Spleen (tissue), 11 donors: Measurements from ENCODE around the gene CSGALNACT2. TPM values are rescaled to one million over a fixed set of nuclear protein-coding genes. Genes with fewer than 3 reads are reported as not detected.
A peak's percentile ranks its signal among the peaks of the same experiment; 100 is the strongest.

ENCODE experiments used
- DNase-seq: peaks from one replicate; pipeline ENCODE4 v3.0.0-alpha.2; 2020
- H3K27ac ChIP-seq, 8 donors: fragments of 200-600 bp; sonication (generic) in 7 of 8; 1 replicate in 4 of 8; 2 replicates in 4 of 8; pipeline versions ENCODE4 v1.5.0 to v1.8.0; 2016 to 2021; ENCODE audit warnings: inconsistent platforms in 4 of 8, mild to moderate bottlenecking in 4 of 8, moderate library complexity in 1 of 8
- H3K27me3 ChIP-seq, 7 donors: fragments of 200-600 bp; sonication (generic) in 6 of 7; replicated peaks in 1 of 7; 1 replicate in 4 of 7; 2 replicates in 3 of 7; pipeline versions ENCODE4 v1.5.0 to v1.8.0; 2016 to 2021; ENCODE audit warnings: inconsistent platforms in 3 of 7, mild to moderate bottlenecking in 1 of 7
- H3K36me3 ChIP-seq, 6 donors: fragments of 200-600 bp; sonication (generic) in 5 of 6; 1 replicate in 4 of 6; 2 replicates in 2 of 6; pipeline versions ENCODE4 v1.5.0 to v1.8.0; 2016 to 2021; ENCODE audit warnings: inconsistent platforms in 2 of 6
- H3K4me1 ChIP-seq, 6 donors: fragments of 200-600 bp; sonication (generic) in 5 of 6; 1 replicate in 3 of 6; 2 replicates in 3 of 6; pipeline versions ENCODE4 v1.5.0 to v1.8.0; 2016 to 2021; ENCODE audit warnings: inconsistent platforms in 3 of 6
- H3K4me3 ChIP-seq, 8 donors: fragments of 200-600 bp; sonication (generic) in 7 of 8; 1 replicate in 4 of 8; 2 replicates in 4 of 8; pipeline versions ENCODE4 v1.5.0 to v1.8.0; 2016 to 2021; ENCODE audit warnings: inconsistent platforms in 4 of 8, mild to moderate bottlenecking in 4 of 8, moderate library complexity in 2 of 8
- H3K9me3 ChIP-seq, 8 donors: fragments of 200-600 bp; sonication (generic) in 7 of 8; 1 replicate in 4 of 8; 2 replicates in 4 of 8; pipeline versions ENCODE4 v1.5.0 to v1.8.0; 2016 to 2021; ENCODE audit warnings: inconsistent platforms in 4 of 8
- CTCF ChIP-seq, 11 experiments: fragments of 200-600 bp in 7 of 11; fragments of 450-650 bp in 4 of 11; sonication (generic) in 4 of 11; IDR thresholded peaks in 8 of 11; conservative IDR thresholded peaks in 3 of 11; 1 replicate in 7 of 11; 2 replicates in 4 of 11; pipeline versions ENCODE4 v1.4.0 to v1.8.0; 2016 to 2021; ENCODE audit warnings: antibody characterized with exemption in 11 of 11, inconsistent platforms in 4 of 11, mild to moderate bottlenecking in 1 of 11
- POLR2A ChIP-seq, 3 donors: fragments of 450-650 bp; IDR thresholded peaks; one replicate each; pipeline ENCODE4 v1.5.1; 2017; ENCODE audit warnings: antibody characterized with exemption in 3 of 3, mild to moderate bottlenecking in 1 of 3
- POLR2AphosphoS5 ChIP-seq, 3 donors: sonication (generic); formaldehyde crosslinking; IDR thresholded peaks; one replicate each; pipeline ENCODE4 v1.5.1; 2017; ENCODE audit warnings: antibody characterized with exemption in 3 of 3
- WGBS, 5 donors: extraction: QIAGEN DNeasy Blood & Tissue Kit in 3 of 5; methylation state at CpG; one replicate each; pipeline versions ENCODE4 v1.1.5 to v1.1.7; 2013 to 2018; 5-methylcytosine and 5-hydroxymethylcytosine counted together
- intact Hi-C: fragments of 100-400 bp; cut with DNase I; formaldehyde crosslinking; loops from one replicate; pipeline ENCODE4 v1.15.0; 2023; ENCODE audit warnings: low total_unique reads
- polyA plus RNA-seq, 3 donors: library from polyadenylated mRNA; stranded (reverse); fragments of 200-250 nt; gene quantifications; one replicate each; pipeline ENCODE4 v1.2.1, GENCODE V29; 2013
- total RNA-seq, 7 donors: library from RNA; depleted of rRNA in 3 of 7; stranded (reverse); fragments of >200 nt in 3 of 7; fragmentation: NEBNext Ultra II Directional in 4 of 7; extraction: Animal tissue kit (Norgen Biotek cat#: 25700) in 4 of 7; gene quantifications; one replicate each; pipeline versions ENCODE4 v1.1.0 to v1.2.1, GENCODE V29; 2016 to 2021
- donor health status: healthy with polysubstance abuse.
- donor health status: DM: no; HTN: no; CAD: no; lungs with moderate emphysema.
- donor health status: DM: no; HTN: no; CAD: no.
- donor health status: Bipolar disorder and iron deficiency.
- donor health status: healthy.
- donor health status: DM: no; HTN: no; CAD: no.
- donor health status: DM: yes; HTN: yes; CAD: no.

The CSGALNACT2 gene
- total and polyA plus RNA-seq, 10 donors: 8.1 to 77.1 (median 34.2) TPM

GRCh38 chr10:43105102-43105955, 32.9 kb upstream of the CSGALNACT2 start:
- WGBS, 5 donors: 2 to 6% (median 3%) methylated on average over 24 to 71 of the region's 71 CpGs
- H3K4me1 ChIP-seq: peaks cover 11 to 35% (median 25%) of the 10 kb centered on the region in 6 donors
- DNase-seq: peak; percentile 95
- peak overlapping the region; percentile 40 to 75 (median 61) for H3K4me3 ChIP-seq
- H3K36me3 ChIP-seq: no peaks in the 10 kb centered on the region
- H3K9me3 ChIP-seq: no peaks in the 10 kb centered on the region
- intact Hi-C loops: loop anchor here (5.0 kb wide), 1 partner anchor 233 kb away; no protein-coding TSS in a partner anchor
- TF ChIP-seq POLR2AphosphoS5 (IDR thresholded peaks at IDR 0.05): peak; percentile 29 to 80 (median 61)
- TF ChIP-seq POLR2A (IDR thresholded peaks at IDR 0.05): no peak
- peak; percentile 97 to 100 (median 99) for TF ChIP-seq CTCF (IDR thresholded peaks at IDR 0.05 in 8 of 11, conservative IDR thresholded peaks at IDR 0.05 in 3 of 11)
- H3K27me3 ChIP-seq: peaks cover 0 to 46% (median 21%) of the 10 kb centered on the region in 7 donors
- peak overlapping the region in 1 of 8 donors; percentile 33 for H3K27ac ChIP-seq

GRCh38 chr10:43105956-43106229, 32.4 kb upstream of the CSGALNACT2 start:
- H3K4me1 ChIP-seq: peaks cover 11 to 40% (median 25%) of the 10 kb centered on the region in 6 donors
- intact Hi-C loops: loop anchor here (5.0 kb wide), 1 partner anchor 234 kb away; no protein-coding TSS in a partner anchor
- TF ChIP-seq CTCF (IDR thresholded peaks at IDR 0.05 in 8 of 11, conservative IDR thresholded peaks at IDR 0.05 in 3 of 11): no peak
- no peak for TF ChIP-seq POLR2A (IDR thresholded peaks at IDR 0.05)
- no peak for TF ChIP-seq POLR2AphosphoS5 (IDR thresholded peaks at IDR 0.05)
- no peak for DNase-seq
- H3K9me3 ChIP-seq: no peaks in the 10 kb centered on the region
- H3K4me3 ChIP-seq: peak overlapping the region in 1 of 8 donors; percentile 75
- WGBS, 5 donors: 41 to 53% (median 49%) methylated on average over 6 to 7 of the region's 7 CpGs
- peaks cover 0 to 45% (median 21%) of the 10 kb centered on the region in 7 donors for H3K27me3 ChIP-seq
- no peak overlapping the region for H3K27ac ChIP-seq
- H3K36me3 ChIP-seq: no peaks in the 10 kb centered on the region

- WGBS, 5 donors: 79 to 88% (median 81%) methylated on average over 18 to 28 of the region's 28 CpGs
- Histone ChIP-seq H3K27ac (no peak overlapping the region), H3K36me3 (no peaks in the 10 kb centered on the region), H3K4me3 (no peak overlapping the region), H3K9me3 (no peaks in the 10 kb centered on the region), H3K4me1 (peaks cover 11 to 42% (median 25%) of the 10 kb centered on the region in 6 donors), H3K27me3 (peaks cover 0 to 39% (median 21%) of the 10 kb centered on the region in 7 donors)
- intact Hi-C loops: loop anchor here (5.0 kb wide), 1 partner anchor 234 kb away; no protein-coding TSS in a partner anchor
- TF ChIP-seq POLR2A (IDR thresholded peaks at IDR 0.05) (no peak), CTCF (IDR thresholded peaks at IDR 0.05 in 8 of 11, conservative IDR thresholded peaks at IDR 0.05 in 3 of 11) (no peak), POLR2AphosphoS5 (IDR thresholded peaks at IDR 0.05) (no peak)
- no peak for DNase-seq
Observed at GRCh38 chr10:43106256-43107091, 31.8 kb upstream of the CSGALNACT2 start.
